Activated T-helper 9 cell treated with anti-CD3 and anti-CD28 coated beads, Interleukin-2, amount 50 U/mL, for 16 hours (primary cell): ENCODE results near the gene PLSCR1.
A peak's percentile ranks its signal among the peaks of the same experiment; 100 is the strongest.

Experiments used
- DNase-seq: peaks from one replicate; pipeline ENCODE4 v3.0.0-alpha.2; 2020; ENCODE audit warnings: low read depth

PLSCR1 gene

DNA sequence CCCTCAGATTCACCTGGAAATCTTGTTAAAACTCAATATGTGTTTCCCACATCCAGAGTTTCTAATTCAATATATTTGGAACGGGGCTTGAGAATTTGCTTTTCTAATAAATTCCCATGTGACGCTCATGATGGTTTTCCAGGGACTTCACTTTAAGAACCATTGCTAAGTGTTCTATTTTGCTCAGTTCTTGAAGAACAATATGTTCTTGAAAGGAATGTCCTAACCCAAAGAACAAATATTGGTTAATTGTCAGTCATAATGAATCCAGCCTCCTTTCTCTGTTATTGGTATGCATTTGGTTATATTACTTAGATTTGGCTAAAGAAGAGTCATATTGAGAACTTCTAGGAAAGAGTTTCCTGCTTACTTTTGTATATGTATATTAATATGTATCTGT is 70.7 kb downstream of the PLSCR1 start:
- DNase-seq = no peak

DNA sequence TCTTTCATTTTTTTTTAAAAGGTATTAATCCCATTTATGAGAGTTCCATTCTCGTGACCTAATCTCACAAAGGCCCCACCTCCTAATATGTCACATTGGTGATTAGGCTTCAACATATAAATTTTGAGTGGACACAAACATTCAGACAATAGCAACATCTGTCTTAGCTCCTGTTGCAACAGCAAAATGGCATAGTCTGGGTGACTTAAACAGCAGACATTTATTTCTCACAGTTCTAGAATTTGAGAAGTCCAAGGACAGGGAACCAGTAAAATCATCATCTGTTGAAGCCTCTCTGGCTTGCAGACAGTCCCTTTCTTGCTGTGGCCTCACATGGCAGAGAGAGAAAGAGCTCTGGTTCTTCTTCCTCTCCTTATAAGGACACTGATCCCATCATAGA is 71.8 kb downstream of the PLSCR1 start:
- DNase-seq = no peak

DNA sequence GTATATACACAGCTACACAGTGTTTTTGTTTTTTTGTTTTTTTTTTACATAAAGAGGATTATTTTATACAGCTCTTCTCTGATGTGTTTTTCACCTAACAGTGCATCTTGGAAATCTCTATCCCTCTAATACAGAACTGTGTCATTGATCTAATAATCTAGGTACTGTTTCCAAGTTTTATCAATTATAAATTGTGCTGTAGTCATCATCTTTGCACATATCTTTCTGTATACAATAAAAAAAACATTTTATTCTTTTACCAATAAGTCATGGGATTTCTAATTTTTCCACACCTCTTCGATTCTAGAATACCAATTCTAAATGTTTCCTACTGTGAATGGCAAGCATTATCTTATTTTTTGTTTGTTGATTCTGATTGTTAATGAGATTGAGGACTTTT is 73.4 kb downstream of the PLSCR1 start:
- no peak for DNase-seq

DNA sequence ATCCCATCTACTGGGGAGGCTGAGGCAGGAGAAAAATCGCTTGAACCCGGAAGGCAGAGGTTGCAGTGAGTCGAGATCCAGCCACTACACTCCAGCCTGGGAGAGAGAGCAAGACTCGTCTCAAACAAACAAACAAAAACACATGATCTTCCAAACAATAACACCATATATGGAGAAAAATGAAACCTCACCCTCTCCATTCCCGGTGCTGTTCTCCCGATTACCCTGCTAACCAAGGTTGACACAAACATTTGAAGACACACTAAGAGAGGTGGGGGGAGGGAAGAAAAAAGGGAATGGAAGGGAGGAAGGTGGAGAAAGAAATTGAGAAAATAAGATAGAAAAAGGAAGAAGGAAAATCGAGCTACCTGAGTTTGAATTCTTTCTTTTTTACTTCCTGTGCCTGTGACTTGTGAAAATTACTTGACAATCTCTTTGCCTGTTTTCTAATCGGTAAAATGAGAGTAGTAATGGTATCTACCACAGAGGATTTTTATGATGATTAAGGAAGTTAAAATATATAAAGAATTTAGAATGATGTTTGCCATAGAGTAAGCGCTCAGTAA is 73.9 kb downstream of the PLSCR1 start:
- no peak for DNase-seq

DNA sequence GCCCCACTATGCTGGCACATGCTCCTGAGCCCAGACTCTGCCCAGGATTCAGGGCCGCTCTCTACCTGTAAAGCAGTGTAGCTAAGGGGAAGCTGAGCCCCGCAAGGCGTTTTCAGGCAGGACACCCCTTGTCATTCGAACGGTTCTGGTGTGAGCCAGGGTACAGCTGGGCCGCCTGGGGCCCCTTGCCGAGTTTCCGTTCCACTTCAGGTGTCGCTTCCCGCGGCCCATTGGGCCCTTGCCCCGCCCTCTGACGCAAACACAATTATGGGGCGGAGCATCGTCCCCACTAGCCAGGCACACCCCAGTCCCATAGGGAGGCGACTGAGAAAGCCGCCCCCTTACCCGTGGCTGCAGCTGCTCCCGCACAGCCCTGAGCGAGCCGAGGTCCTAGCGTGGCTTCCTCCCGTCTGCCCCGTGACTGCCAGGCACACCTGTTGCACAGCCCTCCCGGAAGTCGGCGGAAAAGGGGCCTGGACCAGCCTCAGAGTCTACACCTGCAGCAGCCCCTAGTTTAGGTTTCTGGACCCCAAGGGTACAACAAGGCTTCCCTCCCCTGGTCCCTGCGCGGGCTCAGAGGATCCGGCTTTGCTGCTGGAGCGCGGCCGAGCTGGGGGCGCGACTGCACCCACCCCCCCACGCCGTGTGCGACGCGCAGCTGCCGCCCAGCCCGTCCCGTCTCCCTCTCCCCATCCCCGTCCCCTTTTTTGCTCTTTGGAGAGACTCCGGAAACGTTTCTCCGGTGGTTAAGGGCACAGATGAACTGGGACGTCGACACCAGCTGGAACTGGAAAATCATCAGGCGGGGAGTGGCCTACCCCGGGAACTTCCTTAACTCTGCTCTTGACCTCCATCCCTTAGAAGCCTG is 75.0 kb downstream of the PLSCR1 start, which contains the start of gene PLSCR2:
PLSCR2 (minus strand) TSS at position 412 of the 868 bp plus-strand sequence. CDS start 9,657 bp downstream, outside the sequence.
- DNase-seq = peak; percentile 59

DNA sequence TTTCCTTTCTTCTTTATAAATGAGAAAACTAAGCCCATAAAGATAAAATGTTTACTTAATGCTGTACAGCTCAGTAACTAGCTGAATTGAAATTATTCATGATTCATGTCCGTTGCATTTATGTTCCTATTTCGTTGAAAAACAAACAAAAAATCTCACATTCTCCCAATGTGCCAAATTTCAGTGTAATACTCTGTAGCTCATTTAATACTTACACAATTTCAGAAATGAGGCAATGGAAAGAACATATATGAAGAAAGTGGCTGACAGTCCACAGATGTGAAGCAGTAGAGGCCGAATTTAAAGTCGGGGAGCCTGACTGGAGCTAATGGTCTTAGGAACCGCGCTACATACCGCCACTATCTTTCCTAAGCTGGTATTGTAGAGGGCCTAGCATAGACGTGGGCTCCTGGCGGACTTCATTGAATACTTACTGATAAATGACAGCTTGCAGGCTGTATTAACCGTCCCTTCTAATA is 75.7 kb downstream of the PLSCR1 start:
- DNase-seq = no peak

DNA sequence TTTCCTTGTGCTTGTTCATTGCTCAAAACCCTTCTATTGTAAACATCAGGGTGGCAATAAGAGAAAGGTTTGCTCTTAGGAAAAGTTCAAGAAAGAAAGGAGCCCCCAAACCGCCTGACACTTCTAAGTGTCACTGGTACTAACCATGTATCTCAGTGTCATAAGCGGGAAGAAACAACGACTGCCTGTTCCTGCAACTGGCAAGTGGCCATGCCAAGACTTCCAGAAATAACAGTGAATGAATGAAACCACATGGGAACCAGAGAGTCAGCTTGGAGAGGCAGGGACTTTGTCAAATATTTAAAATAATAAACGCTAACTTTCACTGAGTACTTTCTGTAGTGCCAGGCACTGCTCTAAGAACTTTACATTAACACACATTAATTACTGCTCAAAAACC is 76.2 kb downstream of the PLSCR1 start:
- no peak for DNase-seq

DNA sequence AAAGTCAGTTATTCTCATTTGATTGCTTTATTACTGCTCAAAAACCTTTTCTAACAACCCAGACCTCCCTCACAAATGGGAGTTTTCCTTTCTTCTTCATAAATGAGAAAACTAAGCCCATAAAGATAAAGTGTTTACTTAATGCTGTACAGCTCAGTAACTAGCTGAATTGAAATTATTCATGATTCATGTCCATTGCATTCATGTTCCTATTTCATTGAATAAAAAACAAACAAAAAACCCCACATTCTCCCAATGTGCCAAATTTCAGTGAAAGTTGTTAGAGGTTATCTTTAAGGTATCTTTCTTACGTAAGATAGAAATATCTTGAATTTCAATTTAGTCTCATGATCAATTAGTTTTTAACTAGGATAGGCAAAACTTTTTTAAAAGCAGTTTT is 77.8 kb downstream of the PLSCR1 start:
- DNase-seq = no peak

DNA sequence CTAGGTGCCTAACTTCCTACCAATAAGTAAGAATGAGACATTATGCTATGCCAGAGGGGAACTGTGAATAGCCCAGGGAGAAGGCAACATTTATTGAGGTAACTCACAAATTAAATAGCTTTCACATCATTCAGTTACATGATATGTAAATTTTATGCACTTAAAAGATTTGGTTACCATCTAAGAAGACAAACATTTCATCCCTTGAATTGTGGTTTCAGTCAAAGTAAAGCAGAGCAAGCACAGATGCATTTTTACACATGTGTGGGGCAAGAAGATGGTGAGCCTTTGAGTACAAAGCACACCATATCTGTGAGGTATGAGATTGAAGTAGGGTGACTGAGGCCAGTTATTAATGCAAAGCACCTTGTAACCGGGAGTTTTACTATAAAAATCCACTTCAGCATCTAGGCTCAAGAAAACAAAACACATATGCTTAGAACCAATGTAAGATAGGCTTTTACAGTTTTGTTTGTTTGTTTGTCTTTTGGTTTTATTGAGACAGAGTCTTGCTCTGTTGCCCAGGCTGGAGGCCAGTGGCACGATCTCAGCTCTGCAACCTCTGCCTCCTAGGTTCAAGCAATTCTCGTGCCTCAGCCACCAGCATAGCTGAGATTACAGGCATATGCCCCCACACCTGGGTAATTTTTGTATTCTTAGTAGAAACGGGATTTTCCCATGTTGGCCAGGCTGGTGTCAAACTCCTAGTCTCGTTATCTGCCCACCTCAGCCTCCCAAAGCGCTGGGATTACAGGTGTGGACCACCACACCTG is 78.5 kb downstream of the PLSCR1 start:
- no peak for DNase-seq
